ENCODE data around the gene CCR3.

- TF ChIP-seq CTCF (conservative IDR thresholded peaks at IDR 0.05; ENCODE audit: low read depth, low read length) = no peak
- TF ChIP-seq EZH2 (IDR thresholded peaks at IDR 0.05; ENCODE audit: low read length, unreplicated experiment) = no peak
These were observed 29.1 kb upstream of the CCR3 start for GRCh38 chr3:46213201-46213600.
